T-helper 1 cell treated with Interleukin-12 subunit alpha and Interleukin-12 subunit beta and Interleukin-4 antibody, amounts not matched to agents 30 μg/mL and 1 μg/mL, for 36 hours (primary cell): ENCODE data around the gene ACOX2.
"Not testable (repeated sequence)": the region's sequence is repeated elsewhere in the genome, so short reads cannot be mapped to it uniquely, and the experiment has no call there.

Source experiments
- H3K27ac Mint-ChIP-seq: one replicate; pipeline ENCODE4 v1.8.0; 2021; ENCODE audit warnings: mild to moderate bottlenecking, mixed read lengths
- H3K27me3 Mint-ChIP-seq: one replicate; pipeline ENCODE4 v1.8.0; 2021; ENCODE audit warnings: low read depth, mixed read lengths
- H3K36me3 Mint-ChIP-seq: one replicate; pipeline ENCODE4 v1.8.0; 2021; ENCODE audit warnings: low read depth, mixed read lengths
- H3K4me1 Mint-ChIP-seq: one replicate; pipeline ENCODE4 v1.8.0; 2021; ENCODE audit warnings: low read depth, mixed read lengths
- H3K4me3 Mint-ChIP-seq: one replicate; pipeline ENCODE4 v1.8.0; 2021; ENCODE audit warnings: mild to moderate bottlenecking, moderate library complexity, mixed read lengths
- H3K9me3 Mint-ChIP-seq: one replicate; pipeline ENCODE4 v1.8.0; 2021; ENCODE audit warnings: mixed read lengths

ACOX2 gene

GRCh38 chr3:58534592-58535494 lies 2.1 kb downstream of the ACOX2 start:
- Mint-ChIP-seq H3K4me1 (peaks cover 6% of the 10 kb centered on the region), H3K4me3 (no peak overlapping the region), H3K27ac (no peak overlapping the region), H3K27me3 (peaks cover 9% of the 10 kb centered on the region), H3K9me3 (no peaks in the 10 kb centered on the region), H3K36me3 (no peaks in the 10 kb centered on the region)

GRCh38 chr3:58532794-58533220 lies 4.2 kb downstream of the ACOX2 start:
- Mint-ChIP-seq H3K9me3 (no peaks in the 10 kb centered on the region), H3K27ac (no peak overlapping the region), H3K4me1 (peaks cover 6% of the 10 kb centered on the region), H3K27me3 (peaks cover 4% of the 10 kb centered on the region), H3K4me3 (no peak overlapping the region), H3K36me3 (no peaks in the 10 kb centered on the region)

GRCh38 chr3:58531956-58532355 lies 5.0 kb downstream of the ACOX2 start:
- H3K36me3 Mint-ChIP-seq, result no peaks in the 10 kb centered on the region
- H3K9me3 Mint-ChIP-seq, result no peaks in the 10 kb centered on the region
- peaks cover 4% of the 10 kb centered on the region for H3K27me3 Mint-ChIP-seq
- no peak overlapping the region for H3K4me3 Mint-ChIP-seq
- no peak overlapping the region for H3K27ac Mint-ChIP-seq
- H3K4me1 Mint-ChIP-seq, result peaks cover 6% of the 10 kb centered on the region

GRCh38 chr3:58531555-58531954 lies 5.4 kb downstream of the ACOX2 start:
- no peak overlapping the region for H3K4me3 Mint-ChIP-seq
- H3K27me3 Mint-ChIP-seq, result peaks cover 4% of the 10 kb centered on the region
- peaks cover 6% of the 10 kb centered on the region for H3K4me1 Mint-ChIP-seq
- H3K27ac Mint-ChIP-seq, result no peak overlapping the region
- no peaks in the 10 kb centered on the region for H3K9me3 Mint-ChIP-seq
- no peaks in the 10 kb centered on the region for H3K36me3 Mint-ChIP-seq

- Mint-ChIP-seq H3K27me3 (peaks cover 4% of the 10 kb centered on the region), H3K4me3 (no peak overlapping the region), H3K4me1 (peaks cover 6% of the 10 kb centered on the region), H3K9me3 (no peaks in the 10 kb centered on the region), H3K36me3 (no peaks in the 10 kb centered on the region), H3K27ac (no peak overlapping the region)
Observed at GRCh38 chr3:58530354-58530865, 6.6 kb downstream of the ACOX2 start.

- H3K9me3 Mint-ChIP-seq, result no peaks in the 10 kb centered on the region
- no peak overlapping the region for H3K27ac Mint-ChIP-seq
- peaks cover 4% of the 10 kb centered on the region for H3K27me3 Mint-ChIP-seq
- no peaks in the 10 kb centered on the region for H3K36me3 Mint-ChIP-seq
- peaks cover 6% of the 10 kb centered on the region for H3K4me1 Mint-ChIP-seq
- H3K4me3 Mint-ChIP-seq, result no peak overlapping the region
Observed at GRCh38 chr3:58529516-58530353, 7.3 kb downstream of the ACOX2 start.

GRCh38 chr3:58528629-58529028 lies 8.4 kb downstream of the ACOX2 start:
- Mint-ChIP-seq H3K9me3 (no peaks in the 10 kb centered on the region), H3K4me1 (peaks cover 6% of the 10 kb centered on the region), H3K27me3 (peaks cover 4% of the 10 kb centered on the region), H3K4me3 (no peak overlapping the region), H3K27ac (no peak overlapping the region), H3K36me3 (no peaks in the 10 kb centered on the region)

- not testable (repeated sequence) for H3K4me3 Mint-ChIP-seq, H3K4me1 Mint-ChIP-seq, H3K36me3 Mint-ChIP-seq, H3K27ac Mint-ChIP-seq, H3K9me3 Mint-ChIP-seq, H3K27me3 Mint-ChIP-seq
Observed at GRCh38 chr3:58527440-58527839, 9.6 kb downstream of the ACOX2 start.

- H3K4me1 Mint-ChIP-seq, result no peaks in the 10 kb centered on the region
- H3K27ac Mint-ChIP-seq, result no peak overlapping the region
- H3K36me3 Mint-ChIP-seq, result no peaks in the 10 kb centered on the region
- no peaks in the 10 kb centered on the region for H3K9me3 Mint-ChIP-seq
- H3K27me3 Mint-ChIP-seq, result no peaks in the 10 kb centered on the region
- no peak overlapping the region for H3K4me3 Mint-ChIP-seq
Observed at GRCh38 chr3:58526515-58526957, 10.5 kb downstream of the ACOX2 start.

GRCh38 chr3:58524326-58524888 lies 12.6 kb downstream of the ACOX2 start:
- H3K4me1 Mint-ChIP-seq, result no peaks in the 10 kb centered on the region
- H3K36me3 Mint-ChIP-seq, result no peaks in the 10 kb centered on the region
- H3K9me3 Mint-ChIP-seq, result no peaks in the 10 kb centered on the region
- no peaks in the 10 kb centered on the region for H3K27me3 Mint-ChIP-seq
- no peak overlapping the region for H3K4me3 Mint-ChIP-seq
- no peak overlapping the region for H3K27ac Mint-ChIP-seq

- H3K9me3 Mint-ChIP-seq, result no peaks in the 10 kb centered on the region
- peaks cover 4% of the 10 kb centered on the region for H3K27me3 Mint-ChIP-seq
- H3K4me3 Mint-ChIP-seq, result no peak overlapping the region
- no peaks in the 10 kb centered on the region for H3K4me1 Mint-ChIP-seq
- no peaks in the 10 kb centered on the region for H3K36me3 Mint-ChIP-seq
- no peak overlapping the region for H3K27ac Mint-ChIP-seq
Observed at GRCh38 chr3:58522759-58523425, 14.1 kb downstream of the ACOX2 start.

- no peak overlapping the region for H3K4me3 Mint-ChIP-seq
- H3K4me1 Mint-ChIP-seq, result no peaks in the 10 kb centered on the region
- H3K9me3 Mint-ChIP-seq, result no peaks in the 10 kb centered on the region
- H3K27me3 Mint-ChIP-seq, result peaks cover 4% of the 10 kb centered on the region
- no peak overlapping the region for H3K27ac Mint-ChIP-seq
- no peaks in the 10 kb centered on the region for H3K36me3 Mint-ChIP-seq
Observed at GRCh38 chr3:58521917-58522631, 14.9 kb downstream of the ACOX2 start.

GRCh38 chr3:58521336-58521670 lies 15.7 kb downstream of the ACOX2 start:
- Mint-ChIP-seq H3K27ac (no peak overlapping the region), H3K4me1 (no peaks in the 10 kb centered on the region), H3K36me3 (no peaks in the 10 kb centered on the region)

More at GRCh38 chr3:58521336-58521670, 15.7 kb downstream of the ACOX2 start:
- Mint-ChIP-seq H3K27me3 (peaks cover 8% of the 10 kb centered on the region), H3K9me3 (no peaks in the 10 kb centered on the region), H3K4me3 (no peak overlapping the region)
